ENCODE data around the gene RNF2. TPM values are rescaled to one million over a fixed set of nuclear protein-coding genes. Genes with fewer than 3 reads are reported as not detected.
"Not testable (repeated sequence)": the region's sequence is repeated elsewhere in the genome, so short reads cannot be mapped to it uniquely, and the experiment has no call there.

The RNF2 gene
- total RNA-seq, 2 donors from 2014 or later: 14.9 to 21.7 TPM

DNA sequence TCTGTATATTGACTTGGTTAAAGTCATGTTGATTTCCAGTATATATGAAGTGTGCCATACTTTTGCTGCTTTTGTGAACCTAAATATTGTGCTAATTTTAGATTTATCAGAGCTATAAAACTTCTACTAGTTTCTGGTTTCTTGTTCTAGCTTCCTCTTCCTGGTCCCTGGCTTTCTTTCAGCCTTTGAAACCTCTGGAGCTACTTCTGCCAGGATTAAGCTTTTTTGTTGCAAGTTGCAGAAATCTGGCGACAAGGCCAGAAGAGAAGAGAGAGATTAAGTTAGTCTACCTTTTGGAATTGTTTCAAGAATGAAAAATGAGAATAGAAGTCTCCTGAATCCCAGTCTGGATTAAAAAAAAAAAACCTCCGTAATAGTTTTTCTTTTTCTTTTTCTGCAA is 13.5 kb downstream of the RNF2 start:
- H3K27me3 ChIP-seq: no peaks in the 10 kb centered on the region
- H3K9ac ChIP-seq (ENCODE audit: low read depth in 2 of 2, low read length in 2 of 2): no peak overlapping the region
- H3K9me3 ChIP-seq: no peaks in the 10 kb centered on the region
- no peaks in the 10 kb centered on the region for H3K36me3 ChIP-seq
- TF ChIP-seq, protein P1, sequence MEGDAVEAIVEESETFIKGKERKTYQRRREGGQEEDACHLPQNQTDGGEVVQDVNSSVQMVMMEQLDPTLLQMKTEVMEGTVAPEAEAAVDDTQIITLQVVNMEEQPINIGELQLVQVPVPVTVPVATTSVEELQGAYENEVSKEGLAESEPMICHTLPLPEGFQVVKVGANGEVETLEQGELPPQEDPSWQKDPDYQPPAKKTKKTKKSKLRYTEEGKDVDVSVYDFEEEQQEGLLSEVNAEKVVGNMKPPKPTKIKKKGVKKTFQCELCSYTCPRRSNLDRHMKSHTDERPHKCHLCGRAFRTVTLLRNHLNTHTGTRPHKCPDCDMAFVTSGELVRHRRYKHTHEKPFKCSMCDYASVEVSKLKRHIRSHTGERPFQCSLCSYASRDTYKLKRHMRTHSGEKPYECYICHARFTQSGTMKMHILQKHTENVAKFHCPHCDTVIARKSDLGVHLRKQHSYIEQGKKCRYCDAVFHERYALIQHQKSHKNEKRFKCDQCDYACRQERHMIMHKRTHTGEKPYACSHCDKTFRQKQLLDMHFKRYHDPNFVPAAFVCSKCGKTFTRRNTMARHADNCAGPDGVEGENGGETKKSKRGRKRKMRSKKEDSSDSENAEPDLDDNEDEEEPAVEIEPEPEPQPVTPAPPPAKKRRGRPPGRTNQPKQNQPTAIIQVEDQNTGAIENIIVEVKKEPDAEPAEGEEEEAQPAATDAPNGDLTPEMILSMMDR (IDR thresholded peaks at IDR 0.05): no peak
- H3K27ac ChIP-seq: no peak overlapping the region
- H3K4me3 ChIP-seq: no peak overlapping the region
- no peak for DNase-seq
- no peaks in the 10 kb centered on the region for H3K4me1 ChIP-seq
- intact Hi-C loops (cut with DNase I): no loop called here

DNA sequence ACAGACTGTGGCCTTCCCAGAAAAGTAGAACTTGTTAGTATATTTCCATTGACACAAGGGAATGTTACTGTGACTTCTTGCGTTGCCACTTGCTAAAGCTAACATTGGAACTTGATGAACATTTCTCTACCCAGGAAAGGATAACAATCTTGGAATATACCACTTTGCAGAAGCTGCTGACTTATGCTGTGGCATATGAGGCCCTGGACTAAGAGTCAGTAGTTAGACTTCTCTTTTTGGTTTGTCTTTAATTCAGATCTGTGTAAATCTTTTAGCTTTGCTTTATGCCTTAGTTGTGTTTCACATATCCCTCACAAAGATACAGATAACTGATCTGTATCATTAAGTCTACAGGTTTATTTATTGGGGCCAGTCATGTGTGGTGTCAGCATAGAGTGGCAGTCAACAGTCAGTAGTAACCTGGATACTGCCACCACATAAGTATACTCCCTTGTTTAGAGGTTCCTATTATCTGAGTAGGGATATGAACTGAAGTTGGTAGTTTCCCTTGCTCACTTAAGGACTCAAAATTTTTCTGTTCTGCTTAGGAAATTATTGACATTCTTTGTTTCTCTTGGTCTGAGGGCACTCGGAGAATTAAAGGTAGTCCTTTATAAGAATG is 14.7 kb downstream of the RNF2 start:
- Histone ChIP-seq H3K9me3 (no peaks in the 10 kb centered on the region), H3K4me1 (no peaks in the 10 kb centered on the region), H3K27me3 (no peaks in the 10 kb centered on the region), H3K27ac (no peak overlapping the region), H3K4me3 (no peak overlapping the region), H3K36me3 (no peaks in the 10 kb centered on the region), H3K9ac (ENCODE audit: low read depth in 2 of 2, low read length in 2 of 2) (no peak overlapping the region)
- no peak for DNase-seq
- TF ChIP-seq, protein P1 (IDR thresholded peaks at IDR 0.05): no peak
- intact Hi-C loops (cut with DNase I): no loop called here

DNA sequence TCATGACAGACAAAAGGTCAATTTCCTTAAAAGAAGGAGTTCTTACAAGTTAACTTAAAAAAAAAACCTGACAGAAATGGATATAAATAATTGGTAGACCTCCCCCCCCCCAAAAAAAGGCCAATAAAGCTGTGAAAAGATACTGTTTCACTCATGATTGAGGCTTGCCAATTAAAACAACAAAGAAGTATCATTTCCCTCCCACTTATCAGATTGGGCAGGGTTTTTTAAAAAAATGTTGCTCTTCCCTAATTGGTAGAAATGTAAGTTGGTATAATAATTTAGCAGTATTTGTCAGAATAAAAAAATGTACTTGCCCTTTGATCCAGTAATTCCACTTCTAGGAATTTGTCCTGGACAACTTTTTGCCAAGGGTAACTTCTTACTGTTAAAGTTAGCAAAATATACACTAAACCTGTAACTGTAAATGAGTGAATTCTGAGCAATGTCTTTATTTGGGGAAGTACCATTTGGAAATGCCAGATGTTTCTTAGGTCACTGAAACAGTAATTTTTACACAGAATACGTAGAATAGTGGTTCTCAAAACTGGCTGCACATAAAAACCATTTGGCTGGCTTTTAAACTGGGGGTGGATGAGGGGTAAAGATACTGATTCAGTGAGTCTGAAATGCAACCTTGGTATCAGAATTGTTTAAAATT is 17.5 kb downstream of the RNF2 start:
- Histone ChIP-seq H3K27ac (no peak overlapping the region), H3K9me3 (no peaks in the 10 kb centered on the region), H3K9ac (ENCODE audit: low read depth in 2 of 2, low read length in 2 of 2) (no peak overlapping the region), H3K4me3 (no peak overlapping the region), H3K36me3 (no peaks in the 10 kb centered on the region), H3K27me3 (no peaks in the 10 kb centered on the region), H3K4me1 (no peaks in the 10 kb centered on the region)
- intact Hi-C loops (cut with DNase I): no loop called here
- TF ChIP-seq, protein P1 (IDR thresholded peaks at IDR 0.05): no peak
- DNase-seq: no peak

DNA sequence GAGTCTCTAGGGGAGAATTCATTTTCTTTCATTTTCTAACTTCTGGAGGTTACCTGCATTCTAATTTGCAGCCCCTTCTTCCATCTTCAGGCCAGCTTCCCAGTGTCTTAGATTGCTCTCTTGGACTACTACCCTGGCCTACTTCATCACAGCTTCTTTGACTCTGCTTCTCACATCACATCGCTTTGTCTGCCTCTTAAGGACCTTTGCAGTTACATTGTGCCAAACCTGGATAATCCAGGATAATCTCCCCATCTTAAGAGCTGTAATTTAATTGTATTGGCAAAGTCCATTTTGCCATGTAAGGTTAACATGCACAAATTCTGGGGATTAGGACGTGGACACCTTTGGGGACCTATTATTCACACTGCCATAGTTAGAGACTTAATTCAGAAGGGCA is 18.4 kb downstream of the RNF2 start:
- DNase-seq: no peak
- no peaks in the 10 kb centered on the region for H3K27me3 ChIP-seq
- intact Hi-C loops (cut with DNase I): no loop called here
- no peak overlapping the region for H3K27ac ChIP-seq
- no peaks in the 10 kb centered on the region for H3K9me3 ChIP-seq
- no peaks in the 10 kb centered on the region for H3K36me3 ChIP-seq
- TF ChIP-seq, protein P1 (IDR thresholded peaks at IDR 0.05): no peak
- no peaks in the 10 kb centered on the region for H3K4me1 ChIP-seq
- no peak overlapping the region for H3K9ac ChIP-seq (ENCODE audit: low read depth in 2 of 2, low read length in 2 of 2)
- H3K4me3 ChIP-seq: no peak overlapping the region

DNA sequence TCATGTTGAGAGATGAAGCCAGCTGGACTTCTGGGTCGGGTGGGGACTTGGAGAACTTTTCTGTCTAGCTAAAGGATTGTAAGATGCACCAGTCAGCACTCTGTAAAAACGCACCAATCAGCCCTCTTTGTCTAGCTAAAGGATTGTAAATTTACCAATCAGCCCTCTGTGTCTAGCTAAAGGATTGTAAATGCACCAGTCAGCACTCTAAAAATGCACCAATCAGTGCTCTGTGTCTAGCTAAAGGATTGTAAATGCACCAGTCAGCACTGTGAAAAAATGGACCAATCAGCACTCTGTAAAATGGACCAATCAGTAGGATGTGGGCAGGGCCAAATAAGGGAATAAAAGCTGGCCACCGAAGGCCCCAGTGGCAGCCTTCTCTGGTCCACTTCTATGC is 19.6 kb downstream of the RNF2 start:
- H3K9me3 ChIP-seq; intact Hi-C loops (cut with DNase I); H3K27me3 ChIP-seq; H3K36me3 ChIP-seq; H3K4me3 ChIP-seq; DNase-seq; H3K9ac ChIP-seq (ENCODE audit: low read depth in 2 of 2, low read length in 2 of 2); H3K4me1 ChIP-seq; H3K27ac ChIP-seq: not testable (repeated sequence)

DNA sequence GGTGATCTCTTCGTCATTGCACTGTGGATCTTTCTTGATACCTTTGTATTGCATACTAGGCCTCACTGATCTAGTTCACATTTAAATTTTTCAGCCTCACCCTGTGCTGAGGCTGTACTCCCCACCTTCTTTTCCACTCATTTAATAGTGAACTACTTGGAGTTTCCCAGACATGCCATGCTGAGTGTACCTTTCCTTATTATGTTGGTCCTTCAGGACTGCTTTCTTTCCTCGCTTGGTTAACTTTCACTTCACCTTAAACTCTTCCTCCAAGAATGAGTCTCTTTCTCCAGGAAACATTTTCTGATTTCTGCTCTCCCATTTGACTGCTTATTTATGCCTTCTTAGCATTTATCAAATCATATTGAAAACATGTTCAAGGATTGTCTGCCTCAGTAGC is 20.8 kb downstream of the RNF2 start:
- intact Hi-C loops (cut with DNase I): no loop called here
- no peak overlapping the region for H3K9ac ChIP-seq (ENCODE audit: low read depth in 2 of 2, low read length in 2 of 2)
- H3K36me3 ChIP-seq: no peaks in the 10 kb centered on the region
- no peaks in the 10 kb centered on the region for H3K4me1 ChIP-seq
- no peak overlapping the region for H3K27ac ChIP-seq
- DNase-seq: no peak
- no peak overlapping the region for H3K4me3 ChIP-seq
- no peaks in the 10 kb centered on the region for H3K9me3 ChIP-seq
- TF ChIP-seq, protein P1 (IDR thresholded peaks at IDR 0.05): no peak
- H3K27me3 ChIP-seq: no peaks in the 10 kb centered on the region
